Ramos (cell line): ENCODE results near the gene PINLYP.
"Not testable (repeated sequence)": the region's sequence is repeated elsewhere in the genome, so short reads cannot be mapped to it uniquely, and the experiment has no call there.

Experiments used
- in situ Hi-C: fragments of 300-500 bp; cut with MboI; formaldehyde crosslinking; loops from one replicate; pipeline ENCODE4 v1.14.3; 2022; ENCODE audit warnings: low sequenced_read_pairs; ENCODE audit not compliant: unreplicated experiment

The PINLYP gene

DNA sequence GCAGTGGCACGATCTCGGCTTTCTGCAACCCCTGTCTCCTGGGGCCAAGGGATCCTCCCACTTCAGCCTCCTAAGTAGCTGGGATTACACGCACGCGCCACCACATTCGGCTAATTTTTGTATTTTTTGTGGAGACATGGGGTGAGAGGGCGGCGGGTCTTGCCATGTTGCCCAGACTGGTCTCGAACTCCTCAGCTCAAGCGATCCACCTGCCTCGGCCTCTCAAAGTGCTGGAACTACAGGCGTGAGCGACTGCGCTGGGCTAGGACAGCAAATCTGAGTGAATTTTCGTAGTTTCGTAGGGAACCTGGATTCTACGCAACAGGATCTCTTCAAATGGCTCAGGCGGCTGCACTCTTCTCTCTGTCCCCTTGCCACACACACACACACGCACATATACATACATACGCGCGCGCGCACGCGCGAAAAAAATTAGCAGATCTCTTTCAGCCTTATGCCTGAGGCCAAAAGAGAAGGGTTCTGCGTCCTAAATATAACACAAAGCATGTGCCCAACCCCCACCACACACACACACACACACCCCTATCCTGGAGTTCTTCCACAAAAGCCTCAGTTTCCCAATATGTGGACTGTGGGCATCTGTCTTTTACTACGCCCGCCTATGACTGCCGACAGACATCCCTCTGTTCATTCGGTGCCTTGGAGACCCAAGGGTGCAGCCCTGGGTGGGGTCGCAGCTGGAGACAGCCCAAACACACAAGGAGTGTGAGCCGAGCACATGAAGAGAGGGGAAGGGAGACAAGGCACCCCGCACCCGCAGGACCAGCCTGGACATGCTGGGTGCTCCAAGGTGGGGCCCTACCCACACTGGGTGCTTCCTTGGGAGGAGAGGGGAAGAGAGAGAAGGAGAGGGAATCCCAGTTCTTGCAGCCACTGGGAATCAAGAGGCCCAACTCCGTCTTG, 616 bp downstream of the PINLYP start:
- in situ Hi-C loops: no loop called here

DNA sequence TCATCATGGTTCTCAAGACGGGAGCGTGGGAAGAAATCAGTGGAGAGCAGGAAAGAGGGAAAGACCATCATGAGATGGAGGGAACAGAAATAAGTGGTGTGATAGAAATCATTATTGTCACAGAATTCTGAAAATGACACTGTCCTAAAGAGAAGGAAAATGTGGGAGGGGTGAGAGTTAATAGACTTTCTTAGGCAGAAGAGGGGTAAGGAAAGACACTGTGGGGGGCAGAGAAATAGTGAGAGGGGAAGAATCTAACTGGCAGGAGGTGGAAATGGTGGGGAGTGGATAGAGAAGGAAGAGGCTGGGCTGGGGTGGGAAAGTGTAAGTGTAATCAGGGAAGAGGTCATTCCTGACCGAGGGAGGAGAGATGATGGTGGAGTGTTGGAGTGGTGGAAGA, 3.2 kb downstream of the PINLYP start:
- in situ Hi-C loops: no loop called here

DNA sequence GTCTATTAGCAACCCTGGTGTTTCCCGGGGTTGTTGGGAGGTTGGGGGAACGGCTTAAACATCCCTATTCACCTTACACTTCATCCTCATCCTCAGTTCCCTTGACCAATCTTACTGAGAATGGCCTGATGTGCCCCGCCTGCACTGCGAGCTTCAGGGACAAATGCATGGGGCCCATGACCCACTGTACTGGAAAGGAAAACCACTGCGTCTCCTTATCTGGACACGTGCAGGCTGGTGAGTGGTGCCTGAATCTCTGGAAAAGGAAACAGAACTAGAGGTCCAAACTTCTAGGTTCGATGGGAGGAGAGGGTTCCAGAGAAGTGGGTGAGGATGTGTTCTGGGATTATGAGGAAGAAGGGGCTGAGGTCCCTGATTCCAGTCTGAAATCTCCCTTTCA, 5.9 kb downstream of the PINLYP start:
- in situ Hi-C loops: no loop called here

DNA sequence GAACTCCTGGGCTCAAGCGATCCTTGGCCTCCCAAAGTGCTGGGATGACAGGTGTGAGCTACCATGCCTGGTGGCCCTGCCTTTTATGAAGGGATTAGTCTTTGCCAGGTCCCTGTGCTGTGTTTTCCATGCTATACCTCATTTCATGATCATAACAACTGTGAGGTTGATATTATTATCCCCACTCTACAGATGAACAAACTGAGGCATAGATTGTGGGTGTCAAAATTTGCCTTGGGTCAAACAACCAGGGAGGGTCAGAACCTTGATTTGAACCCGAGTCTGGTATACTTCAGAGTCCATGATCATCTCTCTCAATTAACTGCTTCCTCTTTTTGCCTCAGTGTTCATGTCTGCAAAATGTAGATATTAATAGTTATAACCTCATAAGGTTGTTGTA, 6.9 kb downstream of the PINLYP start:
- in situ Hi-C loops: no loop called here

DNA sequence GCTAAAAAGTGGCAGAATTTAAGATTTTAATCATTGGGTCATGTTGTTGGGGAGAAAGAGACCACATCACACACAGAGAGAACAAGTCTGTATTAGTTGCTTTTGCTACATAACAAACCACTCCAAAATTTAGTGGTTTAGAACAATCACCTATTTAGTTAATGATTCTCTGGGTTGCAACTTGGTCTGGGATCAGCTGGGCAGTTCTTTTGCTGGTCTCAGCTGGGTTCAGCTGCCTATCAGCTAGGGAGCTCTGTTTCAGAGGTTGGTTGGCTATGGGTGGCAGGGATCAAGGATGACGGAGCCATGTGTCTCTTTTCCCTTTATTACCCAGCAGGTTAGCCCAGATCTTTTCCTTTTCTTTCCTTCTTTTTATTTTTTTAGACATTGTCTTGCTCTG, 8.9 kb downstream of the PINLYP start:
- in situ Hi-C loops: no loop called here

DNA sequence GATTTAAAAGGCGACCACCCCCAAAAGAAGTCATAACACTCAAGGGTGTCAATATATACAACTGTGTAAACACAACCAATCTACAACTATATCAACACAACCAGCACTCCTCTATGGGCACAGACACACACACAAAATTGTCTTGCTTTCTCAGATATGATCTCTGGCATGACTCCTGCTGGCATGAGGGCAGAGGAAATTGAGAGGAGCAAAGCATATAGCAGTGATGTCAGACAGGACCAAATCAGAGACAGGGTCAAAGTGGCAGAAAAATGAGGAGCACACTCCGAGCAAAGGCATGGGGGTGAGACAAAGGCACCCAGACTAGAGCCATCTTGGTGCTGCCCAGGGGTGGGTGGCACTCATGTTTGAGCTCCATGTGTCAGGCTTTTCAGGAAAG, 10.7 kb downstream of the PINLYP start:
- in situ Hi-C loops: no loop called here

DNA sequence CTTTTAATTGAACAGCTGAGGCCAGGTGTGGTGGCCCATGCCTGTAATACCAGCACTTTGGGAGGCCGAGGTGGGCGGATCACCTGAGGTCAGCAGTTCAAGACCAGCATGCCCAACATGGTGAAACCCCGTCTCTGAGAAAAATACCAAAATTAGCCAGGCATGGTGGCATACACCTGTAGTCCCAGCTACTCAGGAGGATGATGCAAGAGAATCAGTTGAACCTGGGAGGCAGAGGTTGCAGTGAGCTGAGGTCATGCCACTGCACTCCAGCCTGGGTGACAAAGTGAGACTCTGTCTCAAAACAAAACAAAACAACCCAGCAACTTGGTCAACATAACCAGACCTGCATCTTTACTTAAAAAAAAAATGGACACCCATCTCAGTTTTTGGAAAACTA, 11.4 kb downstream of the PINLYP start:
- in situ Hi-C loops: not testable (repeated sequence)

DNA sequence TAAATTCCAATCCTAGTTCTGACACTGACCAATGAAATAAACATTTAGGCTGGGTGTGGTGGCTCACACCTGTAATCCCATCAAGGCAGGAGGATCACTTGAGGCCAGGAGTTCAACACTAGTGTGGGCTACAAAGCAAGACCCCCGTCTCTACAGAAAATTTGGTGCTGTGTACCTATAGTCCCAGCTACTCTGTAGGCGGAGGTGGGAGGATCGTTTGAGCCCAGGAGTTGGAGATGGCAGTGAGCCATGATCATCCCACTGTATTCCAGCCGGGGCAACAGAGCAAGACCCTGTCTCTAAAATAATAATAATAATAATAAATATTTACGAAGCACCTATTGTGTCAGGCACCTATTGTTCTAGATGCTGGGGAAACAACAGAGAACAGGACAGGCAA, 13.7 kb downstream of the PINLYP start:
- in situ Hi-C loops: no loop called here

DNA sequence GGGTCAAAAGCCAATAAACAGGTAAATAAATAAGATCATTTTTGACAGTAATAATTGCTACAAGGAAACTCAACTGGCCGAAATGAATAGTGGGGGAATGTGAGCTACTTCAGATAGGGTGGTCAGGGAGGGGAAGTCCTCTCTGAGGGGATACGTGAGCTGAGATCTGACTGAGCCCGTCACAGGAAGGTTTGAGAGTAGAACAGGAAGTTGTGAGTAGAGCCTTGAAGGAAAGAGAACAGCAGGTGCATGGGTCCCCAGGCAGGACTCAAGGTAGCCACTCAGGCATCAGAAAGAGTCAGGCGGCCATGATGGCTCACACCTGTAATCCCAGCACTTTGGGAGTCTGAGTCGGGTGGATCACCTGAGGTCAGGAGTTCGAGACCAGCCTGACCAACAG, 14.1 kb downstream of the PINLYP start:
- in situ Hi-C loops: no loop called here

DNA sequence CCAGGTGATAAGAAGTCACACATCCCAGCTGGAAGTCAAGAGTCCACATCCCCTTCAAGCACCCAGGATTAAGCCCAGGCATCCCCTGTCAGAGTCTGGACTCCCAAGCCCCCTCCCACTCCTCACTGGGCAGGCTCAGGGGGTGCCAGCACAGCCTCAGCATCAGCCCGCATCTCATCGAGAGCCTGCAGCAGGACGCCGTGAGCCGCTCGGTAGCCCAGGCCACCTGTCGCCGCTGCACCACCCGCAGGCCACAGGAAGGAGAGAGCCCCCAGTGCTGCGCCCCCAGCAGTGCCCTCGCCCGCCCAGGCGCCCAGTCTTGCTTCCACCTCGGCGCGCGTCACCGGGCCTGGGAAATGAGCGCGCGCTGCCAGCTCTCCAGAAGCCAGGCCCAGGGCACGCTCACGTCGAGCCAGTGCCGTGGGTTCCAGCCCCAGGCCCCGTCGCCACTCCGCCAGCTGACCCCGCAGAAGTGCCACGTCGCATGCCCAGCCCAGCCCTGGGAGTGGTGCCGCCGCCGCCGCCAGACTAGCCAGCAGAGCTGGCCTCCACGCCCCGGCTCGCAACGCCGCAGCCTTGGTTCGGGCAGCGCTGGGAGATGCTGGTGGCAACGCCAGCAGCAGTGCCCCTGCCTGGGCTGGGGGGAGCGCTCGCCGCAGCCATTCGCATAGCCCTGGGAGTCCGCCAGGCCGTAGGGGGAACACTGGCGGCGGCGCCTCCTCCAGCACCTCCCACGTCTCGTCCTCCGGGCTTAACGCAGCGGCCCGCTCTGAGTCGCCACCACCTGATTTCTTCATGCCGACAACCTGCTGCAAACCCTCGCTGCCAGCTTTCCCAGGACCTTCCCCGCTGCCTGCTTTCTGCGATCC, 16.5 kb downstream of the PINLYP start:
- in situ Hi-C loops: no loop called here

DNA sequence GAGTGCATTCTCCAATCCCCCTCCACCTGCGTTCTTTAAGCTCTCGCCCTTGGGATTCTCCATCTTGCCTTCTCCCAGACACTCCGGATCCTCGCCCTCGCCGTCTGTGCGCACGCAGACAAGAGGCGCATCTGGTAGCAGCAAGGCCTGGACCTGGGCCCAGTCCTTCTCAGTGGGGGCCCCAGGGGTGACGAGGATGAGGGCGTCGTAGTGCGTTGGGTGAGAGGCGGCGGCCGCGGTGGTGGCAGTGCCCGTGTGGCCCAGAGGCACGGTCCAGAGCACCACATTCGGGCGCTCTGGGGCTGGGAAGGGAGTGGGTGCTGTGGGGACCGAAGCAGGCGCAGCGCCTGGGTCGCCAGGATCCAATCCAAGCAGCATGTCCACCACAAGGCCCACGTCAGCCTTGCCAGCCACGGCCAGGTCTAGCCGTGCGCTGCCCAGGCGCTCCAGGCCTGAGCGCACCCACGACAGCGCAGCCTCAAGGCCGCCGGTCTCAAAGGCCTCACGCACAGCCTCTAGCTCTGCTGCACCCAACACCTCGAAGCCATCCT, 17.3 kb downstream of the PINLYP start:
- in situ Hi-C loops: no loop called here

DNA sequence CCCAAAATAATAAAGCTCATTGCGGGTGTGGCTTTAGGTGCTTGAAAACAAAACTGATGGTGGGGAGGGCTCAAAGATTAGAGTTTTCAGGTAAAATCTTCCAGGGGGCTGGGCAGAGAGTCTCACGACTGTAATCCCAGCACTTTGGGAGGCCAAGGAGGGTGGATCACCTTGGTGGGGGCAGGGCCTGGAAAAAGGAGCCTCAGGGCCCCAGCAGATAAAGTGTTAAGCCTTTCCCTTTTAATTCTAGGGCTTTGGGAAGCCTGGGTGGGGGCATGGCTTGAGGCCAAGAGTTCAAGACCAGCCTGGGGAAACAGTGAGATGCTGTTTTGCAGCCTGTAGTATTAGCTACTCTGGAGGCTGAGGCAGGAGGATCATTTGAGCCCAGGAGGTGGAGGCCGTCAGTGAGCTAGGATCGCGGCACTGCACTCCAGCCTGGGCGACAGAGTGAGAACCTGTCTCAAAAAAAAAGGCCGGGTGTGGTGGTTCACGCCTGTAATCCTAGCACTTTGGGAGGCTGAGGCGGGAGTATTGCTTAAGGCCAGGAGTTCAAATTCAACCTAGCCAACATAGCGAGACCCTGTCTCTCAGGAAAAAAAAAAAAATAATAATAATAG, 18.6 kb downstream of the PINLYP start:
- in situ Hi-C loops: no loop called here

DNA sequence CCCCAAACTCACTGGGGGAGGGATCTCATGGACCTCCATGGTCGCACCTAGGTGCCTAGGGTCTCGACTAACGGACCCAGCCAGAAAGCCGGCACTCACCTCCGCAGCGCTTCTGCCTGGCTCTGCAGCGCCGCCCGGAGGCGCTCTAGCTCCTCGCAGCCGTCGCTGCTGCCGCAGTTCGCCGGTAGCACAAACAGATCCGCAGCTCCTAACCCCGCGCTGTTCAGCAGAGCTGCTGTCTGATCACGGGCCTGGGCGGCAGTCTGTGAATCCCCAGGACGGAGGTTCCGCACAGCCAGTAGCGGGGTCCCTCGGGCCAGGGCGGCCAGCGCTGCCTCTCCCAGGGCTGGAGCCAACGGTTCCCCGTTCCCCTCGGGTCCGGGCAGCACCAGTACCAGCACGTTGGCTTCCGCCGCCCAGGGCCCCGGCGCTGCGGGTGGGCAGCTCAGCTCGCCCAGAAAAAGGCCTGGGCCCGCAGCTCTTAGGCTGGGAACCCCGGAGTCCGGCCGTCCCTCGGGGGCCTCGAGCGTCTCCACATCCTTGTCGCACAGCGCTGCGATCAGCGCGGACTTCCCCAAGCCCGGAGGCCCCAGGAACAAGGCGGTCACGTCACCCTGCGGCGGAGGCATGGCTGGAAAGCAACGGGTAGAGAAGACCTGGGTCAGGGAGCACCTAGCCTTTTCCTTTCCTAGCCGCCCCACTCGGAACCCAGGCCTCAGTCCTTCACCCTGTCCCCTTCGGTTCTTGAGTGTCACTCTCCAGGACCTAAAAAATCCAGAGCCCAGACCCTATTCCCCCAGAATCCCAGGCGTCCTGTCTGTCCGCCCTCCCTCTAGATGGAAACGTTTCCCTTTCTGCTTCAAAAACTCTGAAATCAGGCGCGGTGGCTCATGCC, 19.4 kb downstream of the PINLYP start:
- in situ Hi-C loops: no loop called here

DNA sequence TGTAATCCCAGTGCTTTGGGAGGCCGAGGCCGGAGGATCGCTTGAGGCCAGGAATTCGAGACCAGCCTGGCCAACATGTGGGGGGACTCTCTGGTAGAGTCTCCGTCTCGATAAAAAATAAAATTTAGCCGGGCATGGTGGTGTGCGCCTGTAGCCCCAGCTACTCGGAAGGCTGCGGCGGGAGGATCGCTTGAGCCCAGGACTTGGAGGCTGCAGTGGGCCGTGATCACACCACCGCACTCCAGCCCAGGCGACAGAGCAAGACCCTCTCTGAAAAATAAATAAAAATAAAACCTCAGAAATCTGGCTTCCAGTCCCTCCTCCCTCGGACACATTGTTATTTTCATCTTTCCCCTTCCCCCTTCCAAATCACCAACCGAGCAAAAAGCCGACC, 20.0 kb downstream of the PINLYP start:
- in situ Hi-C loops: no loop called here

DNA sequence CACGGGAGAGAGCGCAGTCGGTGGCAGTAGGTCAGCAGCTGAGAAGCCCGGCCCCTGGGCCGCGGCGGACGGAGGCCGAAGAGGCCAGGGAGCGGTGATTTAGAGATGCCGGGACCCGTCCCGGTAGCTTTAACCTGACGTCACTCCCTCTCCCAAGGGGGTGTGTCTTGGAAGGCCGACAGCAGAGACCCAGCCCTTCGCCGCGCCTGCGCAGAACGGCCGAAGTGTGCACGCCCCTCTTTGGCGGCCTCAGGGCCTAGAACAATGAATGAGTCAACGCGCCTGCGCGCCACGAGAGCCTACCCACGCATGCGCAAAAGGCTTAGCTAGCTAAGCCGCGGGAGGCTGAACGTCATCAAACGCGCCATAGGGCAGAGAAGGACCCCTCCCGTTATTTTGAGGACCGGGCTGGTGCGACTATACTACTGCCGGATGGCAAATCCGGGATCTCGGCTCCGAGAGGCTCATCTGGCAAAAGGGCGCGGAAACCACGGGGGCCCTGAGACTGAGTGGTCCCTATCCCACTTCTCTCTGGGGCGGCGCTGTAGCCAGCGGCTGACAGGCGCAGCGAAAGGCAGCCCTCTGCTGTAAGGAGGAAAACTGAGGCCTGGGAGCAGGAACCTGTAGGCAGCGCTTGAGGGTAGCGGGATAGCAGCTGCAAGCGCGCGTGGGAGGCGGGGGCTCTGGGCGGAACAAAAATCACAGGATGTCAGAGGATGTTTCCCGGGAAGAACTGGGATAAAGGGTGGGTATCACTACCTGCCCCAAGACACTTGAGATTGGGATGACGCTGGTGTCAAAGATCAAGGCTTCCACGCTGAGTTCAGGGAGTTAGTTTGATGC, 20.6 kb downstream of the PINLYP start, which contains the start of the genes IRGQ and ZNF576:
Gene IRGQ (minus strand): TSS at position 136 of the 843 bp plus-strand sequence. CDS start 796 bp downstream, outside the sequence.
Gene ZNF576 (plus strand): TSS at position 597 of the 843 bp plus-strand sequence. CDS start 514 bp downstream, outside the sequence.
- in situ Hi-C loops: no loop called here

DNA sequence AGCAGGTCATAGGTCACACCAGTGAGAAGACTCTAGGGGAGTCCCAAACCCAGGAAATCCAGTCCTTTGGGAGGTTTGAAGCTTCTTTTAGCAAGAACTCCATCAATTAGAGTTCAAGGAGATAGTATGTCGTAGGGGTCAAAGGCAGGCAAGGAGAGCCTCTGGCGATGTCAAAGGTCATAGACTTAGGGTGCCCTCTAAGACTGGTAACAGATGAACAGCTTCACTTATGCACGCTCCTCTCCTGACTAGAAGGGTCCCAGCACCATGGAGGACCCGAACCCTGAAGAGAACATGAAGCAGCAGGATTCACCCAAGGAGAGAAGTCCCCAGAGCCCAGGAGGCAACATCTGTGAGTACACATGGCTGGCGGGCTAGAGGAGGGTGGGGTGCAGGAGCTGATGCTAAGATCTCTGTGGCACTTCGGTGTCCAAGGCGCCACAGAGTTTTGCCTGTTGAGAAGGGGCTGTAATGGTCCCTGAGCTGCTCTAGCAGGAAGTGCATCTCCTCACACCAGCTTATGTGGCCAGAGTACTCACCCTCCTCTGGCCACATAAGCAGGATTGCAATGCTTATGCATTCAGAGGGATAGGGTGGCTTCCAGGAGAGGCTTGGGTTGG, 21.4 kb downstream of the PINLYP start:
- in situ Hi-C loops: no loop called here

DNA sequence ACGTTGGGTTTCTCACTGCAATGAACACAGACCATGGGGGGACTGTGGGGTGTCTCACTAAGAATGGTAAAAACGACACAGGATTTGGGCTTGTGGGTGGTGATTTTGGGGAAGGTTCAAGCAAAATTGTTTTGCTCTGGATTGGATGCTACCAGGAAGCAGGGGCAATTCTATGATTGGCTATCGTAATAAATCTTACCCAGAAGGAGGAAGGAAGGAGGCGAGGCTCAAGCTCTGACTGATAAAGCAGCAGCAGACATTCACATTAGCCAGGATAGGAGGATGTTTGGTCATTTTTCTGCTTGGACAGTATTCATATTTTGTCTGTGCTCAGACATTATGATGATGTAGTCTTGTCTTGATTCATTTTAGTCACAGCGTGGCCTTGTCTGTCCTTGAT, 22.3 kb downstream of the PINLYP start:
- in situ Hi-C loops: no loop called here
